Measurements from ENCODE around the gene GASK1B.

- no peak for TF ChIP-seq EZH2 (IDR thresholded peaks at IDR 0.05; ENCODE audit: borderline replicate concordance, low read length)
- no peak for TF ChIP-seq CTCF (IDR thresholded peaks at IDR 0.05; ENCODE audit: low read length)
Observed at GRCh38 chr4:158163941-158164767, 8.7 kb downstream of the GASK1B start.
